HG03045 (cell line): ENCODE data around the gene ZNF319.
"Not testable (repeated sequence)": the region's sequence is repeated elsewhere in the genome, so short reads cannot be mapped to it uniquely, and the experiment has no call there.

Experiments used
- ATAC-seq: cut with Tn5 transposase; IDR thresholded peaks from one replicate; pipeline ENCODE4 v1.9.1; 2021; ENCODE audit warnings: mild to moderate bottlenecking, moderate library complexity; ENCODE audit not compliant: unreplicated experiment

ZNF319 gene

GRCh38 chr16:57979006-57979585 lies 21.4 kb downstream of the ZNF319 start:
- ATAC-seq: no peak

- not testable (repeated sequence) for ATAC-seq
Observed at GRCh38 chr16:57978070-57978465, 22.4 kb downstream of the ZNF319 start.

GRCh38 chr16:57977418-57978069 lies 22.9 kb downstream of the ZNF319 start:
- ATAC-seq: no peak

GRCh38 chr16:57976331-57976796 lies 24.1 kb downstream of the ZNF319 start:
- no peak for ATAC-seq

- ATAC-seq: no peak
Observed at GRCh38 chr16:57972306-57972705, 28.2 kb downstream of the ZNF319 start.

GRCh38 chr16:57971848-57972247 lies 28.6 kb downstream of the ZNF319 start:
- no peak for ATAC-seq

GRCh38 chr16:57970970-57971369 lies 29.5 kb downstream of the ZNF319 start, which contains the start of gene CNGB1:
Gene CNGB1, minus strand, starts transcription at chr16:57971128. Its CDS starts 3,842 bp downstream, at chr16:57967286.
- ATAC-seq: no peak

- no peak for ATAC-seq
Observed at GRCh38 chr16:57970319-57970718, 30.2 kb downstream of the ZNF319 start.

GRCh38 chr16:57969451-57970123 lies 30.9 kb downstream of the ZNF319 start:
- no peak for ATAC-seq

- ATAC-seq: no peak
Observed at GRCh38 chr16:57967916-57968315, 32.6 kb downstream of the ZNF319 start.

- ATAC-seq: no peak
Observed at GRCh38 chr16:57966986-57967385, 33.5 kb downstream of the ZNF319 start.

GRCh38 chr16:57966204-57966771 lies 34.2 kb downstream of the ZNF319 start:
- ATAC-seq: no peak

GRCh38 chr16:57964157-57964700 lies 36.2 kb downstream of the ZNF319 start:
- ATAC-seq: no peak

- ATAC-seq: no peak
Observed at GRCh38 chr16:57962756-57963155, 37.7 kb downstream of the ZNF319 start.

- no peak for ATAC-seq
Observed at GRCh38 chr16:57962046-57962445, 38.4 kb downstream of the ZNF319 start.

- no peak for ATAC-seq
Observed at GRCh38 chr16:57961538-57961937, 38.9 kb downstream of the ZNF319 start.

GRCh38 chr16:57960826-57961472 lies 39.5 kb downstream of the ZNF319 start:
- no peak for ATAC-seq

GRCh38 chr16:57960310-57960709 lies 40.2 kb downstream of the ZNF319 start:
- ATAC-seq: no peak

GRCh38 chr16:57959804-57960203 lies 40.7 kb downstream of the ZNF319 start:
- no peak for ATAC-seq

- no peak for ATAC-seq
Observed at GRCh38 chr16:57959121-57959520, 41.4 kb downstream of the ZNF319 start.

- ATAC-seq: no peak
Observed at GRCh38 chr16:57958544-57958943, 41.9 kb downstream of the ZNF319 start.
